Measurements from ENCODE around the gene PADI4.

PADI4 gene

GRCh38 chr1:17329610-17330009, 21.6 kb downstream of the PADI4 start:
- ChIA-PET CTCF (interaction anchor here (0.7 kb wide), 2 partner anchors 81 to 269 kb away, joined by 6 read pairs; no protein-coding TSS in a partner anchor), POLR2A (ENCODE audit: low non-redundant PET) (no interaction called here)
- no peak for TF ChIP-seq CTCF (conservative IDR thresholded peaks at IDR 0.05; ENCODE audit: low read depth)
- no peak overlapping the region for H3K27ac ChIP-seq
- DNase-seq (ENCODE audit: low spot score) = no peak

- ChIA-PET CTCF (no interaction called here), POLR2A (ENCODE audit: low non-redundant PET) (no interaction called here)
- H3K27ac ChIP-seq = no peak overlapping the region
- DNase-seq (ENCODE audit: low spot score) = no peak
- TF ChIP-seq CTCF (conservative IDR thresholded peaks at IDR 0.05; ENCODE audit: low read depth) = no peak
These were observed 22.9 kb downstream of the PADI4 start for GRCh38 chr1:17330856-17331255.

GRCh38 chr1:17333081-17333480, 25.1 kb downstream of the PADI4 start:
- ChIA-PET POLR2A (ENCODE audit: low non-redundant PET) (no interaction called here), CTCF (interaction anchor here (0.6 kb wide), 1 partner anchor 37 kb away, joined by 5 read pairs; no protein-coding TSS in a partner anchor)
- no peak for DNase-seq (ENCODE audit: low spot score)
- H3K27ac ChIP-seq = no peak overlapping the region
- TF ChIP-seq CTCF (conservative IDR thresholded peaks at IDR 0.05; ENCODE audit: low read depth) = no peak

- POLR2A ChIA-PET (ENCODE audit: low non-redundant PET) = no interaction called here
- DNase-seq (ENCODE audit: low spot score) = peak; percentile 61
- H3K27ac ChIP-seq = peak overlapping the region; percentile 31
- peak; percentile 94 for TF ChIP-seq CTCF (conservative IDR thresholded peaks at IDR 0.05; ENCODE audit: low read depth)
- CTCF ChIA-PET = interaction anchor here (0.5 to 1.7 kb wide), 21 partner anchors 10 to 314 kb away, joined by 3 to 9 read pairs (median 4); no protein-coding TSS in a partner anchor
These were observed 28.1 kb downstream of the PADI4 start for GRCh38 chr1:17335821-17336710.

GRCh38 chr1:17338706-17339493, 30.9 kb downstream of the PADI4 start:
- ChIA-PET CTCF (interaction anchor here (0.6 to 1.3 kb wide), 2 partner anchors 20 to 68 kb away, joined by 3 to 4 read pairs; no protein-coding TSS in a partner anchor), POLR2A (ENCODE audit: low non-redundant PET) (no interaction called here)
- H3K27ac ChIP-seq = no peak overlapping the region
- TF ChIP-seq CTCF (conservative IDR thresholded peaks at IDR 0.05; ENCODE audit: low read depth) = no peak
- DNase-seq (ENCODE audit: low spot score) = no peak

GRCh38 chr1:17339521-17339920, 31.5 kb downstream of the PADI4 start:
- H3K27ac ChIP-seq = no peak overlapping the region
- ChIA-PET CTCF (interaction anchor here (0.6 to 0.7 kb wide), 2 partner anchors 20 to 130 kb away, joined by 3 to 4 read pairs; no protein-coding TSS in a partner anchor), POLR2A (ENCODE audit: low non-redundant PET) (no interaction called here)
- no peak for TF ChIP-seq CTCF (conservative IDR thresholded peaks at IDR 0.05; ENCODE audit: low read depth)
- DNase-seq (ENCODE audit: low spot score) = no peak
